ENCODE data around the gene MAP4K4.
"Not testable (repeated sequence)": the region's sequence is repeated elsewhere in the genome, so short reads cannot be mapped to it uniquely, and the experiment has no call there.

The MAP4K4 gene

DNA sequence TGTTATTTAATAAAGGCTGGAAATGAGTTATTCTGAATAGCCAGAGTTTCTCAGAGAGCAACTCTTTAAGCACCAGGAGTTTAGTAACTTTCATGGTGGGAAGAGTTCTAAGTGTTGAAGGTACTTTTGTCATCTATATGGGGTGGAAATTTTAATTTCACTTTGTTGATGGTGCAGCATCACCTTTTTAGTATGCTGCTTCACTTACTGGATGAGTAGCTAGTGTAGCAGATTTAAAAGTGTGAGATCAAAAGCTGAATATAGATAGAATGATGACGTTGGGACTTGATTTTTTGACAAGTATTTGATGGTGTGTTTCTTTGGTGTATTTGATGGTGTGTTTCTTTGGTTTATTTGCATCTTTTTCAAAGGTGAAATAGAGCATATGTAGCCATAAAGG lies 47.3 kb downstream of the MAP4K4 start:
- no peak for DNase-seq

DNA sequence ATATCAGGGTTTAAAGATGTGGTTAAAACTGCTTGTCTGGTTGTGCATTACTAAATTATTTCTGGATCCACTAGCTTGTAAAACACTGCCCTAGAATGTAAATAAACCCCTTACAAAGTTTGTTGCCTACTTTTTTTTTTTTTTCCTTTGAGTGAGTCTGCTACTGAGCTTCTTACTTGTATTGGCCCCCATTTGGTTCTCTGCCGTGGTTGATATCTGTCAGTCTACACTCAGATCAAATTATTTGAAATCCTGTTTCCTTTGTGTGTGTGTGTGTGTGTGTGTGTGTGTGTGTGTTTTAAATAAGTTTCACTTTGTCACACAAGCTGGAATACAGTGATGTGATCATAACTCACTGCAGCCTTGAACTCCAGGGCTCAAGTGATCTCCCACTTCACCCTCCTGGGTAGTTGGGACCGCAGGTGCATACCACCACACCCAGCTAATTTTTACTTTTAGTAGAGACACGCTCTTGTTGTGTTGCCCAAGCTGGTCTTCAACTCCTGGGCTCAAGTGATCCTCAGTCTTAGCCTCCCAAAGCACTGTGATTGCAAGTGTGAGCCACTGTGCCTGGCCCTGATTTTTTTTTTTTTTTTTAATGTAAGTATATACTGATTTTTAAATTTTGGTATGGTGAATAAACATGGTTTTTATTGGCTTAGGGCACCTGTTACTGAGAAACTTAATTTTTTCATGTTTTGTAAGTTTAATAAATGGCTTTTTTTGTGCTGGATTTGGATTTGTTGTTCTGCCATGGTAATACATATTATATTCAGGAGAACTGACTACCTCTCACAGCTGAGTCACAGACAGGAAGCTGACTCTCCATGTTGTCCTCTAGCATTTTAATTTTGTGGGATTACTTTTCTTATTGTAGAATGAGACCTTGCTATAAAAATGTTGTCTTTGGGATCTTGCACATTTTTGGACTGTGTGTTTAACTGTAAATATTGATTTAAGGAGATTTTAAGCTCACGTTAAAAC lies 48.5 kb downstream of the MAP4K4 start:
- no peak for DNase-seq

DNA sequence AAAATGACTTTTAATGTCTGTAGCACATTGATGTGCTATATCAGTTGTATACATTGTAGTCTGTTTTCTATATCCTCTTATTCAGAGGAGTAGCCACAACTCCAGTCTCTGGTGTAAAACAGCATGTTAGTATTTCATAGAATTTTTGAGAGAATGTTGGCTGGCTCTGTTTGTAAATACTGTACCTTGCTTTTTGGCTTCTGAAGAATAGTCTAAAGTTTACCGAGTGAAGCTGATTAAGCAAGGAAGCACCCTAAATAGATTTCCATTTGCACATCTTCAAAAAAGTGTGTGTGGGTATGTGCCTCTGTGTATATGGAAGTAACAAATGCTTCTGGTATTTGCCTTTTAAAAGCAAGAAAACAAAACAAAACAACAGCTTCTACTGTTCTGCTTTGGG lies 50.5 kb downstream of the MAP4K4 start:
- no peak for DNase-seq

DNA sequence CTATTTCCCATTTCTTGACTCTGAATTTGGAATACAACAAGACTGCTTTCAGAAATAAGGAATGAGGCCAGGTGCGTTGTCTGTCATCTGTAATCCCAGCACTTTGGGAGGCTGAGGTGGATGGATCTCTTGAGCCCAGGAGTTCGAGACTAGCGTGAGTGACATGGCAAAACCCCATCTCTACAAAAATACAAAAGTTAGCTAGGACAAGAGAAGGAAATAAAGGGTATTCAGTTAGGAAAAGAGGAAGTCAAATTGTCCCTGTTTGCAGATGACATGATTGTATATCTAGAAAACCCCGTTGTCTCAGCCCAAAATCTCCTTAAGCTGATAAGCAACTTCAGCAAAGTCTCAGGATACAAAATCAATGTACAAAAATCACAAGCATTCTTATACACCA lies 51.0 kb downstream of the MAP4K4 start:
- not testable (repeated sequence) for DNase-seq

DNA sequence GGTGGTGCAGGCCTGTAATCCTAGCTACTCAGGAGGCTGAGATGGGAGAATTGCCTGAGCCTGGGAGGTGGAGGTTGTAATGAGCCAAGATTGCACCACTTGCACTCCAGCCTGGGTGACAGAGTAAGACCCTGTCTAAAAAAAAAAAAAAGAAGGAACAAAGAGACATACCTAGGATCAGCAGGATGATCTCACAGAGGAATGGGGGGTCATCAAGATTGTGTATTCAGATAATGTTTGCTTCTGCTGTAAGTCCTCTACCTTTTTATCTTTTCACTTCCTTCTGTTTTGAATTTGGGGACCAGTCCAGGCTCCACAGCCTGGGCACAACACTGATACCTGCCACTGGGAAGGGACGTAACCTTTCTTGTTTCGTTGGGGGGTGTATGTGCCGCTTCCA lies 53.2 kb downstream of the MAP4K4 start:
- DNase-seq: no peak

DNA sequence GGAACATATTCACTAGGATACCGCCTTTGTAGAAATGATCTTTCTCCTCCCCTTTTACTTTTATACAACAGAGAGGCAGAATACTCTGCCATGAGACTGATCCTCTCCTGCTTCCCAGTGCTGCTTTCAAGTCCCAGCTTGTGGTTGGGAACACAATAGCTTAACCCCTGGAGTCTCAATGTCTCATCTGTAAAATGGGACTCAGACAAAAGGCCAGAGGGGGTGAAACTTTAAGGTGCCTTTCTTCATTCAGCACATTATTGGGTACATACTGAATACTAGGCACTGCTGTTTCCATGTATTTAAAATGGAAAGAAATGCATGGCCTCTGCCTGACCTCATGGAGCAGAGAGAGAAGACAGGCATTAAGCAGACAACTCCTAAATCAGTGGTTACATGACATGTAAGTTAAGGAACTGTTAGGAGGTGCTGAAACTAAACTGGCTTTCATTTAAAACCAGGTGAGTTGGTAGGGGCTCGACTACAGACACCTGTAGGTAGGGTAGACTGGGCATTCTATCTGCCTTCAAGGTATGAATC lies 53.8 kb downstream of the MAP4K4 start:
- no peak for DNase-seq

DNA sequence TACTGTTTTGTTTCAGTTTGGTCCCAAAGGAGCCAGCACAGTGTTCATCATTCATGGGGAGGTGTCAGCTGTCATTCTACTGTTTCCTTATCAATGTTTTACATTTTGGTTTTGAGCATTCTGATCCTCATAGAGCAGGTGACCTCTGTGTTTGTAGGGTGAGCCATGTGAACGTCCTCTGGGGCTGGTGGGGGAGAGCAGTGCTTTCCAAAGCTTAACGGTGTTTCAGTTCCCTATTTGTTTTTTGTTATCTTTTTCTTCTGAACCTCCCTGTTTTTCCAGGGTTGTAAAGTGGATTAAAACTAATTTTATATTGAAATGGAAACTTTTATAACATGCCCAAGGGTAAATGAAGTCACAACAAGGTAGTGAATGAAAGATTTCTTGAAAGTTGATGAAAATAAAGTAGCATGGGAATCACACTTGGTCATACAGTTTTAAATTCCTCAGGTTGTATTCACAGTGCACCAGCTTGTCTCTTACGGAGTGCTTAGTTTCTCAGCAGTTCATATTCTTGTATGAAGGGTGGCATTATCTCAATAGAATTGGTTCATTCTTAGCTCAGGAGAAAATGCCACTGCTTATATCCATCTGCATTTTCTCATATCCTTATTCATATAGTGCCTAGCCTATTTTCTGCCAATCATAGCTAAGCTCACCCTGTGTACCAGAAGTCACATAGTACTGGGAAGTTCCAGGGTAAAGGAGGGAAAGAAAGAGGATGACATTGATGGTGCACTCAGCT lies 54.5 kb downstream of the MAP4K4 start:
- DNase-seq: no peak

DNA sequence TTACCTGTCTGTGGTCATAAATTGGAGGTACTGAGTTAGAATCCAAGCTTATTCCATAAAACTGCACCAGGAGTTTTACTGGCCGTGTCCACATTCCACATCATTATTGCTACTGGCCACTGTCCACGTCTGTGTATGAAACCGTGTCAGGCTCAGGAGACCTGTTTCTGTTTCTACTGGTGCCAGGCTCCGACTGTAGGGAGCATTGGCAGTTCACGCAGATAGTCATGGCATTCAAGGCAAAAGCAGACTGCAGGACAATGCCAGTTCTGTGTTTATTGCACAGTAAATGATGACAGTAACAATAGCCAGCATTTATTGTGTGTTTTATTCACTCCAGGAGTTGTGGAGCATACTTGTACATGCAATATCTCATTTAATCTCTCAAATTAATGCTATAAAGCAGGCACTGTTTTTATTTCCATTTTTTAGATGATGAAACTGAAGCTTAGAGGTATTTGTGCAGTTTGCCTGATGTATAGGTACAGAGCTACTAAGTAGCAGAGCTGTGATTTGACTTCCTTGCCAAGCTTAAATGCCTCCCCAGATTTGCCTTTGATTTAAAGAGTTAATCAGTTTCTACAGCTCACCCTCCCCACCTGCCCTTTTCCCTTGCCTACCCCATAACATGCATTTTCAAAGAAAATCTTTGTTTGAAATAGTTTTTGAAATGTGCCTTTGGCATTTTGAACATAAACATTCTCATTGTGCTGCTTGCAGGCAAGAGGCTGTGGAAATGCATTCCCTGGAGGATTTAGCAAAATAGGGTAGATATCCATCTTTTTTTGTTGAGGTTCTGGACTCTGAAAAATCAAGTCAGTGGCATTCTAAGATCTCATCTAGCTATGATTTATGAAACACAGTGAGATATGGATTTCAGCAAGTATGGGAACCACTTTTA lies 55.5 kb downstream of the MAP4K4 start:
- DNase-seq: no peak

DNA sequence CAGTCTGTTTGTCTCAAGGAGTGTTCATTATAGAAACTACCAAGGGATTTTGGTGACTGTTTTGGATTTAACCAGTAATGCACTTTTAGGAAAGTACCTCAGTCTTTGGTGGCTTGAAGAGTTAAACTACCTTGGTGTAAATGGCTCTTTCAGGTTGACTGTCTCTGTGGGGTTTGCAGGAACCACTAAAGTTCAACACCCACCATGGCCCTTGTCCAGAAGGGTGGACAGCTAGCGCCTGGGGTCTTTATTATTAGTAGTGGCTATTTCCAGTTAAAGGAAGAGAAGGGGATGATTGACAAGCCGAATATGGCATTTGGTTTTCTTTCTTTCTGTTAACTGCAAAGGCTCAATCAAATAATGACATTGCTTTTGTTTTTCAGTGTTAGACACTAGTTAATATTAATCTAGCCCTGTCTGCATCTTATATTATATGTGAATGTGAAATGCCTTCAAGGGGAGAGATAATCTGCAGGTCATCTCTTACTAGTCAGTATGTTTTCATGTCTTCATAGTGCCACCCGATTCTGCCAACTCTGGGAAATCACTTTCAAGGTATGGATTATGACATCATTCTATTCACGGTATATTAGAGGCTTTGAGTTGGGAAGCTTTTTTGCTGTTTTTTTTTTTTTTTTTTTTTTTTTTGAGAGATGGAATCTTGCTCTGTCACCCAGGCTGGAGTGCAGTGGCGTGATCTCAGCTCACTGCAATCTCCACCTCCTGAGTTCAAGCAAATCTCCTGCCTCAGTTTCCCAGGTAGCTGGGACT lies 56.4 kb downstream of the MAP4K4 start:
- no peak for DNase-seq

DNA sequence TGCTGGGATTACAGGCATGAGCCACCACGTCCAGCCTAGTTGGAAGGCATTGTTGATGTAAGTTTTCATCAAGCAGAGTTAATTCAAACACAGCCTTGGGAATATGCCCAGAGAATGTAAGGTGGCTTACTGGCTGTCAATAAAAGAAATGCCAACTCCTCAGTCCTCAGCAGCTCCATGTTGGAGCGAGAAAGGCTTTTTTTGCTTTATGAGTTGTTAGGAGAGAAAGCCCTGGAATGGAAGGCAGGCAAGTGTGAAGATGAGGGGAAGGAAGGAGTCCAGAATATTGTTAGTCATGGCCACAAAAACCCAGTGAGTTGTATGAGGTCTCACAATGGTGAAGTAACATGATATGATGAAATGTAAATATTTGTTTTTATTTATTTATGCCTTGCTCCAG lies 57.1 kb downstream of the MAP4K4 start:
- DNase-seq: no peak

DNA sequence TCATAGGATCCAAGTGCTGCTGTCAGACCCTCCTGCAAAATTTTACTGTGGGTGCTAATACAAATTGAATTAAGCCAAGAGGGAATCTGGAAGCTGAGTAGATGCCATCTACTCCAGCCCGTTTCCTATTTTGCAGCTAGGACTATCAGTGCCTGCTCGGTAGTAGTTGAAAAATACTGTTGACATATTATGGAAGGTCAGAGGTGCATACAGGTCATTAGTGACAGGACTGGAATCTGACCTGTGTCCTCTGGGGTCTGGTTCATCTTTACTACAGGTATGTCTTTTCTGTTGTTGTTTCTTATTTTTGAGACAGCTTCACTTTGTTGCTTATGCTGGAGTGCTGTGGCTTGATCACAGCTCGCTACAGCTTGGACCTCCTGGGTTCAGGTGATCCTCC lies 58.8 kb downstream of the MAP4K4 start:
- DNase-seq: no peak

DNA sequence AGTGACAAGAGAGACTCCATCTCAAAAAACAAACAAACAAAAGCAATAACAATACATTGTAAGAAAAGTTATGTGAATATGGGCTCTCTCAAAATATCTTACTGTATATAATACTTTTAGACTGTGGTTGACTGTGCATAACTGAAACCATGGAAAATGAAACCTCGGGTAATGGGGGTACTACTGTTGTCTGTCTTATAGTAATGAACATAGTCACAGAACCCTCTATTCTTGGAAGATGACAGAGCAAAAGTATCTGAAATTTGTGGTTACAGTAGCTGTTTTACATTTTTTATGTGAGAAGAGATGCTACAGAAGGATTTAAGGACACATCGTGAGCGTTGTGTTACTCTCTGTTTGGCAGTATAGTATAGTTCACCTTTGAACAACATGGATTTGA lies 60.5 kb downstream of the MAP4K4 start:
- peak; percentile 69 for DNase-seq

DNA sequence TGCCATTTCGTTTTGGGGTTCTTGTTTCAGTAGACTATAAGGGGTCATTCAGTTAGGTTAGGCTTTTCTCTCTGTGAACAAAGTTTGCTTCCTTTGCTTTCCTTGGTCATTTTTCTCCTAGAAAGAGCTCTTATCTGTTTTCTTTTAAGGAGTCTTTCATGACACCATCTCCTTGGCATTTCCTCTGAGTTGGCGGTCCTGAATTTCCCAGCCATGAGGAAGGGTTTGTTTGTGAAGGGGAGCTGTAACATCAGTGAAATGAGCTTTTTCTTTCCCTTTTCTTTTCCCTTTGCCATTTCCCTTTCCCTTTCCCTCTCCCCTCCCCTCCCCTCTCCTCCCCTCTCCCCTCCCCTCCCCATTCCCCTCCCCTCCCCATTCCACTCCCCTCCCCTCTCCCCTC lies 61.7 kb downstream of the MAP4K4 start:
- DNase-seq: no peak

DNA sequence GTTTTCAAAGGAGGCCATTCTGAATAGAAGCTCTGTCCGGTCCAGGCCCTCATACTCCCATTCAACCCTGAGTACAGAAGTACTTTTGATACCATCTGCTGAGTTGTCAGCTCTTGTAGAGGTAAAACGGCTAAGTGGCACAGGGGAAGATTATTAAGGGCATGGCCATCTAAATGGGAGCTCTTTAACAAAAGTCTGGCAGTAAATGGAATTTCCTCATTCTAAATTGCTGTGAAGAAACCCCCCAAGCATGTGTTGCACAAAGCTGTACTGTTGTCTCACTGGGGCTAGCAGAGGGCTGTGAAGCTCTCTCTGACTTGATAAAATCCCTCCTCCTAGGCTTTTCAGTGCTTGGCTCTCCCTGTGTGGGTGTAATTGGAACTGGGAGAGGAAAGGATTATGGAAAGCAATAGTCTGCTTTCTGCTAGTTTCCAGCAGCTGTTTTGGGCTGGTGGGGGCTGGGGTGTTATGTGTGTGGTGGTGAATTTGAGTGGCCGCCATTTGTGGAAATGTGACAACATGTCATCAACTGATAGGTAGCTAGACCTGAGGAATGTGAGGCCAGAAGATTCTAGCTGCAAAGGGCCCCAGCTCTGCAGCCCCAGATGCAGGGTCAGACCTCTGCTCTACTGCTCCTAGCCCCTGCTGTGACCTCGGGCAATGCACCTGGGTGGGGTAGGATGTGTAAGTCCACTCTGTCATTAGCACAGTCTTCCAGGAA lies 65.1 kb downstream of the MAP4K4 start:
- DNase-seq: no peak

DNA sequence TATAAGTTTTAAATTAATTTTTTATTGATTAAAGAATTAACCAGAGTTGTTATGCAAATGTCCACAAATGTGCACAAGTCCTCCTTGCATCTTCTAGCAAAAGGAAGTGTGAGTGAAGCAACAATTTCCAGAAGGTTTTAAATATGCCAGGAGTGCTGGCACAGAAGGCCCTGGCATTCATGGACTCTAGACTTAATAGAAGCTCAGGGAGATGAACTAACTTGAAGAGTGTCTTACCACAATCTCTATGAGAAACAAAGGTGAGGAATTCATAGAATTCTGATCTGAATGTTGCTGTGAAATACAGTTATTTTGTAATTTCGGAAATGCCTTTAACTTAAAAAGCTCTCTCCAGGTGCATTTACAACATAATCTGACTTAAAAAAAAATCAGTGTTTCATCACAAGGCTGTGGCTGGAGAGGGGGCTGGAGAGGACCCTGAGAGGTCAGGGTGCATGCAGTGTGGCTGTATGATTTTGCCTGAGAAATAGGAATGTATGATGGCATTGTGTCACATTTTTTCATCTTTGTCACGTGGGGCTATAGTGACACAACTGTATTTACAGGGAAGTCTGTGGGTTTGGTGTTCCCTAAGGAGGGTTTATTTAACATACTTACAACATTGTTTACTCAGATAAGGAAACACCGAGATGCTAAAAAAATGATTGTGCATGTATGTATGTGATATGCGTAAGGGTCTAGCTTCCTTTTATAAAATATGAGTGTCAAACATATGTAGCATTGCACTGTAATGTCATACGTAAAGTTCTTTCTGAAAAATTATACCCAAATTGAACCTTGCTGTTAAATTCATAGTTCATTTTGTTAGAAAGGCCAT lies 66.2 kb downstream of the MAP4K4 start:
- DNase-seq: no peak

DNA sequence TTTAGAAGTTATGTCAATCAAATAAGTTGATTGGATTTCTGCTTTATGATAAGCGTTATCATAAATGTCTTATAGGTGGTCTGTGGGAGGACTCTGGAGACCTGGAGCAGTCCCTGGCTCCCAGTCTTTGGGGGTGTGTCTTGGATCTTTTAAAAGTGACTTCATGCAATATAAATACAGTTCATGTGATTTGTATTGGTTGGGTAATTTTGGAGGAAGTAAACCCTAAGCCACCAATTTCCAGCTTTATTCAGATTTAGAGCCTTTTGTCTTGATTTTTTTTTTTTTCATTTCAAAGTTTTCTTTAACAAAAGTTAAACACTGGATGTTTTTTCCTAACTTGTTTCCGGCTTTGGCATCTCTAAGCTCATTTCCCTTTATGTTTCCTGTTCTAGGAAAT lies 68.8 kb downstream of the MAP4K4 start:
- no peak for DNase-seq

DNA sequence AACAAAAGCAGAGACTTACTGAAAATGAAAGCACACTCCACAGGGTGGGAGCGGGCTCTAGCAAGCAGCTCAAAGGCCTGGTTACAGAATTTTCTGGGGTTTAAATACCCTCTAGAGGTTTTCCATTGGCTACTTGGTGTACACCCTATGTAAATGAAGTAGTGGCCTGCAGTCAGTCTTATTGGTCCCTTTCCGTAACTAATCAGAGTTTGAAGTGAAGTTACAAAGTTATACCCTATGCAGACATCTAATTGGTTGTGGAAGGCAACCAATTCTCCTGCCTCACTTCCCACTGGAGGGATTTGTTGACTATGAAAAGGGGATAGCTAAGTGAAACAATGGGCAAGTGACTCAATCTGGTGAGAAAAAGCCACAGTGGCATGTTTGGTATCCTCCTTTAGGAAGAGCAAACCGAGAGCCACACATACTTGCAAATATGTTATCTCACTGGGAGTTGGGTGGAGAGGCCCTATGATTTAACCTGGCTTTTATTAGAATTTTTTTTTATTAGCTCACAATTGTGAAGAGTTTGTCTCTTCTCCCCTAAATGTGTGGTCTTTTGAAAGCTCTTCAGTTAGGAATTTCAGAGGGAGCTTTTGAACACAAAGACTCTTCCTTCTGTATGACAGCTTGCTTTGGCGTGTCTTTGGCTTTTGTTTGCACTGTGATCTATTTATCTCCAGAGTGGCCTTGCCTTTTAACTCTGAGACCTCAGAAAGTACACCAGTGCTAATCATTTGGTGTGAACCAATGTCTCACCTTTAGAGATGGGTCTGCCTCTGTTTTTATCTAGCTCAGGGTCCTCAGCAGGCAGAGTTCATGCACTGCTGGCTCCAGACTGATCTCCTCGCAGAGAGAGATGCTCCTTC lies 69.6 kb downstream of the MAP4K4 start:
- no peak for DNase-seq

DNA sequence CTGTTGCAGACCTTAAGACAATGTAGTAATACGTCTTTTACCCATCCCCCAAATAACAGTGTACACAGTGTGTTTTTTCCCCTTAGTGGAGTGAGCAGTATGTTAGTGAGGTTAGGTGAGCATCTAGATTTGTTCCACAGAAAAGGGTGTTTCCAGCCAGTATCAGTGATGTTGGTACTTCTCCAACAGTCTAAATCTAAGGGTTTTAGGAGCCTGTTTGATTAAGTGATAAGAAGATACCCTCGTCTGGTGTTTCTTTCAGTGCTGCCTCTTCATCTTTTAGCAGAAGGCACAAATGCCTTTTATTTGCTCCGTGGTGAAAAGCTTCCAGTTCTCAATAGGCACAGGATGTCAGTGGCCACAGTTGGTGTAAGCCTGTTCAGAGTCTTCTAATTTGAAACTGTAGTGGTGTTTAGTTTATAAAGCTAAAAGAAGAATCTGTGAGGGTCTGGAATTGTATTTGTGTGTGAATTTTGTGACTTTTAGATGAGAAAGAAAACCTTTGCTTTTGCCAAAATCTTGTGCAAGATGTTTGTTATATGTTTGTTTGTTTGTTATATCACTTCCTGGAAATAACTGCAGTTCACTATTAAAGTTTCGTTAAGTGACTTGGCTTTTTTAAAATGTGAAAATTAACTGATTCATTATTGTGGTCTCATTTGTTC lies 71.2 kb downstream of the MAP4K4 start:
- DNase-seq: no peak

DNA sequence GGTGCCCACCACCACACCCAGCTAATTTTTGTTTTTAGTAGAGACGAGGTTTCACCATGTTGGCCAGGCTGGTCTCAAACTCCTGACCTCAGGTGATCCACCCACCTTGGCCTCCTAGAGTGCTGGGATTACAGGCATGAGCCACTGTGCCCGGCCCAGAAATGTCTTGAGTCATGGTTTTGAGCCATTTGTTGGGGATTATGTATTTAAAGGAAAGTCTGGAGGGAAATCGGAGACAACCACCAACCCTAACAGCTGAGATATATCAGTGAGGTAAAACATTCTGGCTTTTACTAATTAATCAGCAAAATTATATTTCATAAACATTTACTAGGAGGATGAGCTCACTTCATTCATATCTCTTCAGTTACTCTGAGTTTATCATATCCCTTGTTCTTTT lies 72.2 kb downstream of the MAP4K4 start:
- DNase-seq: not testable (repeated sequence)
